IPS-15b (cell line): ENCODE data around the gene MYH9.

ENCODE experiments used
- H3K27me3 ChIP-seq: one replicate; pipeline ENCODE4 v1.6.1; 2013; ENCODE audit warnings: low read length; ENCODE audit not compliant: control insufficient read depth, insufficient read depth
- H3K36me3 ChIP-seq: one replicate; pipeline ENCODE4 v1.6.1; 2013; ENCODE audit warnings: low read length; ENCODE audit not compliant: control insufficient read depth, insufficient read depth
- H3K4me1 ChIP-seq: one replicate; pipeline ENCODE4 v1.6.1; 2013; ENCODE audit warnings: mild to moderate bottlenecking, low read length; ENCODE audit not compliant: control insufficient read depth, insufficient read depth
- H3K4me3 ChIP-seq: one replicate; pipeline ENCODE4 v1.5.1; 2013; ENCODE audit warnings: low read depth, low read length
- H3K9ac ChIP-seq: one replicate; pipeline ENCODE4 v1.6.1; 2013; ENCODE audit warnings: low read depth, mild to moderate bottlenecking, low read length
- H3K9me3 ChIP-seq: one replicate; pipeline ENCODE4 v1.6.1; 2013; ENCODE audit warnings: mild to moderate bottlenecking, low read length; ENCODE audit not compliant: control insufficient read depth, insufficient read depth

Gene MYH9

DNA sequence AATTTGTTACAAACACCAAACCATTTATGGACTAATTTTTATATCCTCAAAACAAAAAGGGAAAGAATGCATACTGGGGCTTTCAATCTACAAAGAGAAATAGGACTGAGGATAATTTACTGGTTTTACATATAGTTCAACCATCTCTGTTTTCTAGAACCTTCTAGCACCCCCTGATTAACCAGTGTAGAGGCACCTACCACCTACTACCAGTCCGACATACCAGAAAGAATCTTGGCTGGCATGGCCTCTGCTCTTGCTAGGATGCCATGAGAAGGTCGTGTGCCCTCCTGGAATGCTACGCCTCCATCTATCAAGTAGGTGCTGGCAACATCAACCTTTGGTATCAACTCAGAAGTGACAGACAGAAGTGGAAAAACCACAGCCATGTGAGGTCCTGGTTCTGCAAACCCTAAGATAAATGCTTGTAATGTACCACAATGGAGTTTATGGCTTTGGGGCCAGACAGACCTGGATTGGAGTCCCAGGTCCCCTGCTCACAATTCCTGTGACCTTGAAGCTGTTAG is 28.2 kb downstream of the MYH9 start:
- no peaks in the 10 kb centered on the region for H3K9me3 ChIP-seq
- H3K27me3 ChIP-seq = no peaks in the 10 kb centered on the region
- H3K9ac ChIP-seq = no peak overlapping the region
- peaks cover 33% of the 10 kb centered on the region for H3K4me1 ChIP-seq
- no peaks in the 10 kb centered on the region for H3K36me3 ChIP-seq
- no peak overlapping the region for H3K4me3 ChIP-seq

- no peaks in the 10 kb centered on the region for H3K9me3 ChIP-seq
- H3K27me3 ChIP-seq = no peaks in the 10 kb centered on the region
- peaks cover 27% of the 10 kb centered on the region for H3K4me1 ChIP-seq
- H3K4me3 ChIP-seq = no peak overlapping the region
- no peak overlapping the region for H3K9ac ChIP-seq
- no peaks in the 10 kb centered on the region for H3K36me3 ChIP-seq
Observed at GRCh38 chr22:36358533-36359469, 29.0 kb downstream of the MYH9 start.

- no peaks in the 10 kb centered on the region for H3K27me3 ChIP-seq
- no peaks in the 10 kb centered on the region for H3K9me3 ChIP-seq
- no peaks in the 10 kb centered on the region for H3K36me3 ChIP-seq
- H3K9ac ChIP-seq = no peak overlapping the region
- peaks cover 27% of the 10 kb centered on the region for H3K4me1 ChIP-seq
- no peak overlapping the region for H3K4me3 ChIP-seq
Observed at GRCh38 chr22:36356708-36357624, 30.8 kb downstream of the MYH9 start.

DNA sequence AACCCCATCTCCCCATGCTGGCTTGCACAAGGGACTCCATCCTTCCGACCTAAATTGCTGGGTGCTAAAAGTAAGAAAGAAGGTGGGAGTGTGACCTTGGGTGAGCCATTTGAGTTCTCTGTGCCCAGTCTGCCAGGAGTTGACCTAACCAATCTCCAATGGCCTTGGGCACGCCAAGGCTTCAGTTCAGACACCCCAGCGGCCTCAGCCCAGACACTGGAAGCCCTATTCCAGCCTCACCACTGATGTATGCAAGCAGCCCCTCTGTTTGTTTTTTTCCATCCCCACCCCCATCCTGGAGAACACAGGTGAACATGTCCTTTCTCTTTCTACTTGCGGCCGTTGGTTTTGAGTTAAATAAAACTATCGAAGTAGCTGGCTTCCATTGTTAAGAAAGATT is 31.9 kb downstream of the MYH9 start:
- H3K9ac ChIP-seq = no peak overlapping the region
- no peak overlapping the region for H3K4me3 ChIP-seq
- H3K36me3 ChIP-seq = no peaks in the 10 kb centered on the region
- no peaks in the 10 kb centered on the region for H3K9me3 ChIP-seq
- H3K27me3 ChIP-seq = no peaks in the 10 kb centered on the region
- peaks cover 28% of the 10 kb centered on the region for H3K4me1 ChIP-seq

DNA sequence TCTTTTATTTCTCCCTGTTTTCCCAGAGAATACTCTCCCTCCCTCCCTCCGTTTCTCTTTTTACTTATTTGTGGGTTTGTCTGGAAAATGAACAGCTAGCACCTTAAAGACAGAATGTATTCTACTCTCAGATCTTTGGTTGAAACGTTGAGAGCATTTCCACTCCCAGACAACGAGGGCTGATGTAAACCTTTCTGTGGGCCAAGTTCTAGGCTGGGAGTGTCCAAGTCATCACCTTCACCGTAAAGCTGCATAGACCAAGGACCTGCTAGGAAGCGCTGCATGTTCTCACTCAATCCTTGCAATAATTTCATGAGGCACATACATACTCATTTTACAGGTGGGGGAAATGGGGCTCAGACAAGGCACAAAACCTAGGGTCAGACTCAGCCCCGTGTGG is 32.4 kb downstream of the MYH9 start:
- no peaks in the 10 kb centered on the region for H3K9me3 ChIP-seq
- peaks cover 30% of the 10 kb centered on the region for H3K4me1 ChIP-seq
- H3K27me3 ChIP-seq = no peaks in the 10 kb centered on the region
- H3K9ac ChIP-seq = no peak overlapping the region
- H3K36me3 ChIP-seq = no peaks in the 10 kb centered on the region
- H3K4me3 ChIP-seq = no peak overlapping the region

- Histone ChIP-seq H3K9ac (no peak overlapping the region), H3K4me3 (no peak overlapping the region), H3K4me1 (peaks cover 21% of the 10 kb centered on the region), H3K9me3 (no peaks in the 10 kb centered on the region), H3K27me3 (no peaks in the 10 kb centered on the region), H3K36me3 (peaks cover 7% of the 10 kb centered on the region)
Observed at GRCh38 chr22:36352803-36353507, 34.8 kb downstream of the MYH9 start.

- peak overlapping the region; percentile 37 for H3K9ac ChIP-seq
- H3K27me3 ChIP-seq = no peaks in the 10 kb centered on the region
- H3K4me1 ChIP-seq = peaks cover 16% of the 10 kb centered on the region
- H3K36me3 ChIP-seq = peaks cover 11% of the 10 kb centered on the region
- no peaks in the 10 kb centered on the region for H3K9me3 ChIP-seq
- no peak overlapping the region for H3K4me3 ChIP-seq
Observed at GRCh38 chr22:36351921-36352802, 35.6 kb downstream of the MYH9 start.

DNA sequence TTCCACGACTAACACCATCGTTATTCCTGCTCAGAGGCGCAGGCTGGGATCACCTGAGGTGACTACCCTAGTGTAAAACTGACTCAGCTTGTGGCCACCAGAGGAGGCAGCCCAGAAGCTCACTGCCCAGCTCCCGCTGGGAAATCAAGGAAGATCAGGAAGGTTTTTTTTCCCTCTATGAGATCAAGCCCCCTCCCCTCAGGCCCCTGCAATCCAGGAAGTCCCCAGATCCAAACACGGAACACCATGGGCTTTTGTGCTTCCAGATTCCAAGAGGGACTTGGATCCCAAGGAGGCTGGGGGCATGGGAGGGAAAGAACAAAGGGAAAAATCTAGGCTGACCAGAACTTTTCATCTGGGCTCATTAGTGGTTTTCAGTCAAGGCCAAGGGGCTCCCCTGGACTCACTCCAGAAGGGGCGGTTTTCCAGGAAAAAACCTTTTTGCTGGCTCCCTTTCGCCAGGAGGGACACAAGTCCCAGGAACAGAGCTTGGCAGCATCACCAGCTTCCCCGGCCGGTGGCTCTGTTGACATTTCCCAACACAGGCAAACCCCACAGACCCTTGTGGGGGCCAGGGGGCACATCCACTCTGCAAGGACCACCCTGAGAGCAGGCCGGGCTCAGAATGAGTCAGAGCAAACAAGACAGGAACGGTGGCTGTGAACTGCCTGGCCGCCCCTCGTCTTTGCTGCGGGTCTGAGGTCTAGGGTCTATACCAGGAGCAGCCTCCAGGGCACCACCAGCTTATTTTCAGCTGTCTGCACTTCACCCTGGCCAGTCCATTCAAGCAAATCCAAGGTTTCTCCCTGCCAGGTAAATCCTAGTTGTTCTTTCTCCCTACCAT is 36.8 kb downstream of the MYH9 start:
- H3K27me3 ChIP-seq = no peaks in the 10 kb centered on the region
- H3K9me3 ChIP-seq = no peaks in the 10 kb centered on the region
- H3K36me3 ChIP-seq = peaks cover 19% of the 10 kb centered on the region
- peak overlapping the region; percentile 50 for H3K9ac ChIP-seq
- no peak overlapping the region for H3K4me3 ChIP-seq
- H3K4me1 ChIP-seq = peaks cover 16% of the 10 kb centered on the region

DNA sequence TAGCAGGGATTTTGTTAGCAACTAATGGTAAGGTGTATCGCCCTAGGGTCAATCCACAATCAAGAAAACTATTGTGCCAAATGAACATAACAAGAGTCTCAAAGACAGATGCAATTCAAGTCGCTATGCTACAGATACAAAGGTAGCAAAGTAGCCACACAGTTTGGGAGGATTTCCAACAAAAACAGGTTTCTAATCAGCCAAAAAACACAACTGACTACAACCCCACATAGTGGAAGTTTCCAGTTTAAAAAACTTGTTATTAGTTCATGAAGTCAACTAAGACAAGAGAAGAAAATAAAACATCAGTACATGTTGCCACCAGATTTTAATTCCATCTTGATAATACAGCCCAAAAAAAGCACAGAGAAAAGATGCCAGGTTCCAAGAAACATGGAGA is 38.0 kb downstream of the MYH9 start:
- Histone ChIP-seq H3K4me3 (no peak overlapping the region), H3K27me3 (no peaks in the 10 kb centered on the region), H3K36me3 (peaks cover 19% of the 10 kb centered on the region), H3K9me3 (no peaks in the 10 kb centered on the region), H3K9ac (no peak overlapping the region), H3K4me1 (peaks cover 12% of the 10 kb centered on the region)

DNA sequence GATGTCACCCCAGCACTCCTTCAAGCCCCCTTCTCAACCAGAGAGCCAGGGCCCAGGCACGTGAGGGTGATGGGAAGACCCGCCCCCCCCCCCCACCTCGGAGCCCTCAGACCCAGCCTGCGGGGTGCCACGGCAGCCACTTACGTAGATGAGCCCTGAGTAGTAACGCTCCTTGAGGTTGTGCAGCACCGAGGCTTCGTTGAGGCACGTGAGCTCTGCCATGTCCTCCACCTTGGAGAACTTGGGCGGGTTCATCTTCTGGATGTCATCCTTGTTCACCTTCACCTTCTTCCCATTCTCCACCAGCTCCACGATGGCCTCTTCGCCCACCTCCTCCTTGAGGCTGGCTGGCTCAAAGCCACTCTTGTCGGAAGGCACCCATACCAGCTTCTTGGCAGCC is 39.0 kb downstream of the MYH9 start:
- Histone ChIP-seq H3K36me3 (peaks cover 29% of the 10 kb centered on the region), H3K9ac (no peak overlapping the region), H3K9me3 (no peaks in the 10 kb centered on the region), H3K27me3 (no peaks in the 10 kb centered on the region), H3K4me3 (no peak overlapping the region), H3K4me1 (peaks cover 12% of the 10 kb centered on the region)
